Activated naive CD4-positive, alpha-beta T cell treated with anti-CD3 and anti-CD28 coated beads, Interleukin-2, amount 10 ng/mL, durations not matched to agents 7 days and 5 days (primary cell): ENCODE measurements around the gene FADS2.

Experiments used
- CTCF ChIA-PET: fragments of 350-600 bp; sonication (Branson Sonifier 250); formaldehyde crosslinking; loops from one replicate; lab custom pipeline; 2021; ENCODE audit warnings: antibody characterized with exemption; lab: Charles Lee
- DNase-seq: peaks from one replicate; pipeline ENCODE4 v3.0.0-alpha.2; 2020
- H3K27ac Mint-ChIP-seq: one replicate; pipeline ENCODE4 v1.8.0; 2021; ENCODE audit warnings: mild to moderate bottlenecking, moderate library complexity, mixed read lengths
- H3K27me3 Mint-ChIP-seq: one replicate; pipeline ENCODE4 v1.8.0; 2021; ENCODE audit warnings: mild to moderate bottlenecking, mixed read lengths
- H3K36me3 Mint-ChIP-seq: one replicate; pipeline ENCODE4 v1.8.0; 2021; ENCODE audit warnings: mixed read lengths
- H3K4me1 Mint-ChIP-seq: one replicate; pipeline ENCODE4 v1.8.0; 2021; ENCODE audit warnings: mixed read lengths
- H3K4me3 Mint-ChIP-seq: one replicate; pipeline ENCODE4 v1.8.0; 2021; ENCODE audit warnings: mild to moderate bottlenecking, moderate library complexity, mixed read lengths
- H3K9me3 Mint-ChIP-seq: one replicate; pipeline ENCODE4 v1.8.0; 2021; ENCODE audit warnings: mixed read lengths

Gene FADS2

GRCh38 chr11:61791737-61792309 is 36.3 kb upstream of the FADS2 start:
- Mint-ChIP-seq H3K4me3 (peak overlapping the region; percentile 77), H3K27ac (peak overlapping the region; percentile 97), H3K36me3 (peaks cover 51% of the 10 kb centered on the region), H3K27me3 (no peaks in the 10 kb centered on the region), H3K9me3 (no peaks in the 10 kb centered on the region), H3K4me1 (peaks cover 59% of the 10 kb centered on the region)
- peak; percentile 65 for DNase-seq
- CTCF ChIA-PET = interaction anchor here (1.2 to 2.7 kb wide), 2 partner anchors 155 to 291 kb away, joined by 3 to 10 read pairs; no protein-coding TSS in a partner anchor

- H3K36me3 Mint-ChIP-seq = peaks cover 52% of the 10 kb centered on the region
- H3K27ac Mint-ChIP-seq = peak within 1 kb of the TSS; percentile 97
- H3K9me3 Mint-ChIP-seq = no peaks in the 10 kb centered on the region
- peak; percentile 93 for DNase-seq
- peaks cover 65% of the 10 kb centered on the region for H3K4me1 Mint-ChIP-seq
- peak within 1 kb of the TSS; percentile 77 for H3K4me3 Mint-ChIP-seq
- H3K27me3 Mint-ChIP-seq = no peaks in the 10 kb centered on the region
- CTCF ChIA-PET = interaction anchor here (0.7 to 2.7 kb wide), 7 partner anchors 9 to 316 kb away, joined by 3 to 10 read pairs (median 4); no protein-coding TSS in a partner anchor
Measured at GRCh38 chr11:61792310-61793082, 35.6 kb upstream of the FADS2 start, which contains the start of the genes FEN1 and TMEM258. Gene FEN1, plus strand, starts transcription at chr11:61792911. Its CDS starts 2,451 bp downstream, at chr11:61795362. Gene TMEM258, minus strand, starts transcription at chr11:61792599. Its CDS starts 41 bp downstream, at chr11:61792558.

- CTCF ChIA-PET = interaction anchor here (0.7 to 2.7 kb wide), 8 partner anchors 8 to 315 kb away, joined by 3 to 10 read pairs (median 4); no protein-coding TSS in a partner anchor
- peak; percentile 41 for DNase-seq
- Mint-ChIP-seq H3K27ac (peak overlapping the region; percentile 97), H3K9me3 (no peaks in the 10 kb centered on the region), H3K27me3 (no peaks in the 10 kb centered on the region), H3K4me1 (peaks cover 65% of the 10 kb centered on the region), H3K4me3 (peak overlapping the region; percentile 77), H3K36me3 (peaks cover 53% of the 10 kb centered on the region)
Measured at GRCh38 chr11:61793083-61793828, 34.8 kb upstream of the FADS2 start.

- H3K4me1 Mint-ChIP-seq = peaks cover 69% of the 10 kb centered on the region
Measured at GRCh38 chr11:61793829-61794204, 34.3 kb upstream of the FADS2 start.

GRCh38 chr11:61794579-61794978 is 33.5 kb upstream of the FADS2 start:
- CTCF ChIA-PET = interaction anchor here (6.0 kb wide), 1 partner anchor 20 kb away, joined by 72 read pairs; the partner anchor contains the start of gene FADS1
- Mint-ChIP-seq H3K4me1 (peaks cover 71% of the 10 kb centered on the region), H3K4me3 (peak overlapping the region; percentile 31), H3K27me3 (no peaks in the 10 kb centered on the region), H3K9me3 (no peaks in the 10 kb centered on the region), H3K27ac (peak overlapping the region; percentile 24), H3K36me3 (peaks cover 53% of the 10 kb centered on the region)
- no peak for DNase-seq

More at GRCh38 chr11:61793829-61794204, 34.3 kb upstream of the FADS2 start:
- Mint-ChIP-seq H3K4me3 (peak overlapping the region; percentile 77), H3K27ac (peak overlapping the region; percentile 97), H3K9me3 (no peaks in the 10 kb centered on the region), H3K36me3 (peaks cover 53% of the 10 kb centered on the region), H3K27me3 (no peaks in the 10 kb centered on the region)
- DNase-seq = no peak
- CTCF ChIA-PET = interaction anchor here (1.4 to 2.7 kb wide), 5 partner anchors 8 to 153 kb away, joined by 3 to 10 read pairs (median 4); no protein-coding TSS in a partner anchor

- Mint-ChIP-seq H3K4me1 (peaks cover 69% of the 10 kb centered on the region), H3K36me3 (peaks cover 52% of the 10 kb centered on the region), H3K27ac (peak overlapping the region; percentile 59), H3K4me3 (no peak overlapping the region), H3K9me3 (no peaks in the 10 kb centered on the region), H3K27me3 (no peaks in the 10 kb centered on the region)
- no peak for DNase-seq
- CTCF ChIA-PET = interaction anchor here (3.8 to 6.0 kb wide), 3 partner anchors 19 to 153 kb away, joined by 28 to 72 read pairs (median 42); partner anchors contain the start of genes BEST1 and FADS1
Measured at GRCh38 chr11:61795459-61795858, 32.6 kb upstream of the FADS2 start.

GRCh38 chr11:61795876-61796526 is 32.1 kb upstream of the FADS2 start:
- CTCF ChIA-PET = interaction anchor here (1.2 to 6.0 kb wide), 8 partner anchors 19 to 313 kb away, joined by 3 to 72 read pairs (median 24); partner anchors contain the start of genes BEST1 and FADS1
- H3K4me3 Mint-ChIP-seq = no peak overlapping the region
- H3K27ac Mint-ChIP-seq = no peak overlapping the region
- no peaks in the 10 kb centered on the region for H3K27me3 Mint-ChIP-seq
- peaks cover 67% of the 10 kb centered on the region for H3K4me1 Mint-ChIP-seq
- H3K36me3 Mint-ChIP-seq = peaks cover 54% of the 10 kb centered on the region
- DNase-seq = no peak
- no peaks in the 10 kb centered on the region for H3K9me3 Mint-ChIP-seq

- no peaks in the 10 kb centered on the region for H3K27me3 Mint-ChIP-seq
- peaks cover 56% of the 10 kb centered on the region for H3K36me3 Mint-ChIP-seq
- peaks cover 59% of the 10 kb centered on the region for H3K4me1 Mint-ChIP-seq
- no peaks in the 10 kb centered on the region for H3K9me3 Mint-ChIP-seq
- no peak overlapping the region for H3K4me3 Mint-ChIP-seq
- DNase-seq = peak; percentile 88
- peak overlapping the region; percentile 11 for H3K27ac Mint-ChIP-seq
- CTCF ChIA-PET = interaction anchor here (0.5 to 6.0 kb wide), 30 partner anchors 8 to 311 kb away, joined by 3 to 72 read pairs (median 4); partner anchors contain the start of genes BEST1 and FADS1
Measured at GRCh38 chr11:61797263-61797944, 30.7 kb upstream of the FADS2 start.

- H3K27ac Mint-ChIP-seq = peak overlapping the region; percentile 67
- peaks cover 63% of the 10 kb centered on the region for H3K36me3 Mint-ChIP-seq
- no peaks in the 10 kb centered on the region for H3K27me3 Mint-ChIP-seq
- peaks cover 40% of the 10 kb centered on the region for H3K4me1 Mint-ChIP-seq
- CTCF ChIA-PET = interaction anchor here (0.6 to 6.0 kb wide), 4 partner anchors 15 to 309 kb away, joined by 3 to 72 read pairs (median 4); partner anchors contain the start of gene FADS1
- DNase-seq = no peak
- H3K4me3 Mint-ChIP-seq = no peak overlapping the region
- no peaks in the 10 kb centered on the region for H3K9me3 Mint-ChIP-seq
Measured at GRCh38 chr11:61799665-61800284, 28.3 kb upstream of the FADS2 start.

- H3K36me3 Mint-ChIP-seq = peaks cover 61% of the 10 kb centered on the region
- peaks cover 33% of the 10 kb centered on the region for H3K4me1 Mint-ChIP-seq
- H3K27ac Mint-ChIP-seq = no peak overlapping the region
Measured at GRCh38 chr11:61800331-61801281, 27.5 kb upstream of the FADS2 start.

GRCh38 chr11:61802605-61803004 is 25.5 kb upstream of the FADS2 start:
- no peaks in the 10 kb centered on the region for H3K27me3 Mint-ChIP-seq
- no peak overlapping the region for H3K4me3 Mint-ChIP-seq
- H3K4me1 Mint-ChIP-seq = peaks cover 15% of the 10 kb centered on the region
- peaks cover 57% of the 10 kb centered on the region for H3K36me3 Mint-ChIP-seq
- no peaks in the 10 kb centered on the region for H3K9me3 Mint-ChIP-seq
- CTCF ChIA-PET = no interaction called here
- no peak overlapping the region for H3K27ac Mint-ChIP-seq
- DNase-seq = no peak

More at GRCh38 chr11:61800331-61801281, 27.5 kb upstream of the FADS2 start:
- Mint-ChIP-seq H3K9me3 (no peaks in the 10 kb centered on the region), H3K4me3 (no peak overlapping the region), H3K27me3 (no peaks in the 10 kb centered on the region)
- no peak for DNase-seq
- CTCF ChIA-PET = interaction anchor here (0.6 to 6.0 kb wide), 6 partner anchors 8 to 308 kb away, joined by 3 to 72 read pairs (median 4); partner anchors contain the start of genes FADS1, FEN1 and TMEM258
